T follicular helper cell (primary cell): ENCODE results near the gene LONP2.

Source experiments
- DNase-seq: peaks from one replicate; pipeline ENCODE4 v3.0.0-alpha.2; 2020; ENCODE audit warnings: low read depth
- total RNA-seq, 2 experiments: gene quantifications; one replicate each; lab custom pipeline; 2026; lab: John Stamatoyannopoulos, UW

Gene LONP2, protein sequence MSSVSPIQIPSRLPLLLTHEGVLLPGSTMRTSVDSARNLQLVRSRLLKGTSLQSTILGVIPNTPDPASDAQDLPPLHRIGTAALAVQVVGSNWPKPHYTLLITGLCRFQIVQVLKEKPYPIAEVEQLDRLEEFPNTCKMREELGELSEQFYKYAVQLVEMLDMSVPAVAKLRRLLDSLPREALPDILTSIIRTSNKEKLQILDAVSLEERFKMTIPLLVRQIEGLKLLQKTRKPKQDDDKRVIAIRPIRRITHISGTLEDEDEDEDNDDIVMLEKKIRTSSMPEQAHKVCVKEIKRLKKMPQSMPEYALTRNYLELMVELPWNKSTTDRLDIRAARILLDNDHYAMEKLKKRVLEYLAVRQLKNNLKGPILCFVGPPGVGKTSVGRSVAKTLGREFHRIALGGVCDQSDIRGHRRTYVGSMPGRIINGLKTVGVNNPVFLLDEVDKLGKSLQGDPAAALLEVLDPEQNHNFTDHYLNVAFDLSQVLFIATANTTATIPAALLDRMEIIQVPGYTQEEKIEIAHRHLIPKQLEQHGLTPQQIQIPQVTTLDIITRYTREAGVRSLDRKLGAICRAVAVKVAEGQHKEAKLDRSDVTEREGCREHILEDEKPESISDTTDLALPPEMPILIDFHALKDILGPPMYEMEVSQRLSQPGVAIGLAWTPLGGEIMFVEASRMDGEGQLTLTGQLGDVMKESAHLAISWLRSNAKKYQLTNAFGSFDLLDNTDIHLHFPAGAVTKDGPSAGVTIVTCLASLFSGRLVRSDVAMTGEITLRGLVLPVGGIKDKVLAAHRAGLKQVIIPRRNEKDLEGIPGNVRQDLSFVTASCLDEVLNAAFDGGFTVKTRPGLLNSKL
- total RNA-seq: 136 to 163 reads per million in 2 experiments

DNA sequence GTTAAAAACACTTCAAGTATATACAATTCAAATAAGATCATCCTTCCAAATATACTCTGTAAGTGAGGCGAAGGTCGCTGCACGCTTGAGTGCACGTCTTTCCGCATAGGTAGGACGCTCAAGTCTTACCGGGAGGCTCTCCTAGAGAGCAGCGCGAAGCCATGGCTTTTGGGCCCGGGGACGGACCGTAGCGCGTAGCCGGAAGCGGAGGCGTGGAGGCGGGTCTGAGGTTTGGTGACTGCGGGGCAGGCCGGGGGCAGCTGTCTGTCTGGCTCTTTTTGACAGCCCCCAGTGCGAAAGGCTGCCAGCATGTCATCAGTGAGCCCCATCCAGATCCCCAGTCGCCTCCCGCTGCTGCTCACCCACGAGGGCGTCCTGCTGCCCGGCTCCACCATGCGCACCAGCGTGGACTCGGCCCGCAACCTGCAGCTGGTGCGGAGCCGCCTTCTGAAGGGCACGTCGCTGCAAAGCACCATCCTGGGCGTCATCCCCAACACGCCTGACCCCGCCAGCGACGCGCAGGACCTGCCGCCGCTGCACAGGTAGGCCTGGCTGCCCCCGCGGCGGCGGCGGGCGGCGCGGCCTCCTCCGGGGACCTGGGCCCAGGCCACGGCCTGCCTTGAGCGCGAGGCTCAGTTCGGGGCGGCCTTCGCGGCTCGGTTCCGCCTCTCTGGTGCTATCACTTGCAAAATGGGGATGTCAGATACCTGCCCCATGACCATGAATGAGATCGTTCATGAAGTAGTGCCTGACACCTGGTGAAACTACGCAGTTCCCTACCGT, at the start of gene LONP2:
Gene LONP2, plus strand, starts transcription at position 221 of the 783 bp plus-strand sequence. Its CDS starts 89 bp downstream, at position 310.
- DNase-seq: peak; percentile 84

DNA sequence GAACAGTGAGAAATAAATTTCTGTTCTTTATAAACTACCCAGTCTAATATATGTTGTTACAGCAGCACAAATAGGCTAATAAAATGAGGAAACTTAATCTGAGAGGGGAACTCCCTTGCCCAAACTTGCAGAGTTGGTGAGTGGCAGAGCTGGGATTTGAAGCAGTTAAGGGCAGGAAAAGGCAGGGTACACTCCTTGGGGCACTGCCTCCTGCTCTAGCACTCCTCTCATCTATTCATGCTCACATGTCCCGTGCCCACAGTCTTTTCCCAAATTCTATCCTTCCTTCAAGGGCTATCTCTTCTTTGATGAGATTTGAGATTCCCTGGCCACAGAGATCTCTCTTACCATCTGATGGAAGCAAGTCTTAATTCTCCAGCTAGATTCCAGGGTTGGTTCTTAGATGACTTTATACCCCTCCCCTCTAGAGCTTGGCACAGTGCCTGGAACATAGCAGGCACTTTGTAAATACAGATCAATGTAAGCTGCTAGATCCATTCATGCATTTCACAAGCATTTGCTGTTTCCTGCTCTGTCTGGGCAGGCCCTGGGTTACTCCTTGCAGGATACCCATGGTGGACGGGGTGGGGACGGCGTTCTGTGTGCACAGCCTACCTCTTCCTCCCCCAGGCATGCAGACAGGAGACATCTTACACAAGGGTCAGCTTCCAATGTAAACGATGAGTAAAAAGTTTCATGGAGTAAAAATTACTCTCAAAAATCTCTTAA, 49.1 kb upstream of the LONP2 start:
- DNase-seq: no peak

DNA sequence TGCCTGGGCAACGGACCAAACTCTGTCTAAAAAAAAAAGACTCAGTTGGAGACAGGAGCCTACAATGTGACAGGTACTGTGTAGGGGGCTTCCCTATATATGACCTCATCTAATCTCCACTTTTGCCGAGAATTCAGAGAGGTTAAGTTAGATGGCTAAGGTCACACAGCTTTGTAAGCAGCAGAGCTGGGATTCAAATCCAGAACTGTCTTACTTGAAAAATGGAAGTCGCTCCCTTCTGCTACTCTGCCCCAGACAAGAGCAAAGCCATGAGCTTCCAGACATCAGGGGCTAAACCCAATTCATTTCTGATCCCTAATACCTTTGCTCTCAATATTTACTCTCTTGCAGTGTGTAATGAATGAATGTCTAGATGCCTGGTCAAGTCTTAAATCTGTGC, 46.8 kb upstream of the LONP2 start:
- no peak for DNase-seq

DNA sequence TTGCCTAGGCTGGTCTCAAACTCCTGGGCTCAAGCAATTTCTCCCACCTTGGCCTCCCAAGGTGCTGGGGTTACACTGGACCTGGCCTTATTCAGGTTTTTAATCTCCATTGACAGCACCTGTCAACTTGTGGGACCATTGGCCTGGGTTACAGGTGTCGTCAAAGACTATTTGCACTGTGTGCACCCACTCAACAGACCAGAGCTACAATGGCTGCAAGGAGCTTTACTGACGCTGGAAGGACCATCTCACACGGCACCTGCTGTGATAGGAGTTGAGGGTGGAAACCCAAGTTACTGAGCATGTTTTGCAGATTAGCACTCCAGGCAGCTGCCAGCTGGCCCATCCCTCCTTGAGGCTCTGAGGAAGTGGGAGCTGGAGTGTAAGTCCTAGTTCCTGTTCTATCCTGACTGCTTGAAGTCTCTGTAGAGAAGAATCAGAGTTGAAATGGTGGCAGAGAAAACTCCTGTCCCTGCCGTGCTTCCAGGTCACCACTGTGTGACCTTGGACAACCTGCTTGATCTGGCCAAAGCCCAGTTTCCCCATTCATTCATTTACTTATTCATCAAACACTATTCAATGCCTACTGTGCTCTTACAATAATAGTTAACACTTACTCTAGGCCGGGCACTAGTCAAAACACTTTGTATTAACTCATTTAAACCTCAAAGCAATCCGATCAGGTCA, 42.4 kb upstream of the LONP2 start:
- DNase-seq: no peak

DNA sequence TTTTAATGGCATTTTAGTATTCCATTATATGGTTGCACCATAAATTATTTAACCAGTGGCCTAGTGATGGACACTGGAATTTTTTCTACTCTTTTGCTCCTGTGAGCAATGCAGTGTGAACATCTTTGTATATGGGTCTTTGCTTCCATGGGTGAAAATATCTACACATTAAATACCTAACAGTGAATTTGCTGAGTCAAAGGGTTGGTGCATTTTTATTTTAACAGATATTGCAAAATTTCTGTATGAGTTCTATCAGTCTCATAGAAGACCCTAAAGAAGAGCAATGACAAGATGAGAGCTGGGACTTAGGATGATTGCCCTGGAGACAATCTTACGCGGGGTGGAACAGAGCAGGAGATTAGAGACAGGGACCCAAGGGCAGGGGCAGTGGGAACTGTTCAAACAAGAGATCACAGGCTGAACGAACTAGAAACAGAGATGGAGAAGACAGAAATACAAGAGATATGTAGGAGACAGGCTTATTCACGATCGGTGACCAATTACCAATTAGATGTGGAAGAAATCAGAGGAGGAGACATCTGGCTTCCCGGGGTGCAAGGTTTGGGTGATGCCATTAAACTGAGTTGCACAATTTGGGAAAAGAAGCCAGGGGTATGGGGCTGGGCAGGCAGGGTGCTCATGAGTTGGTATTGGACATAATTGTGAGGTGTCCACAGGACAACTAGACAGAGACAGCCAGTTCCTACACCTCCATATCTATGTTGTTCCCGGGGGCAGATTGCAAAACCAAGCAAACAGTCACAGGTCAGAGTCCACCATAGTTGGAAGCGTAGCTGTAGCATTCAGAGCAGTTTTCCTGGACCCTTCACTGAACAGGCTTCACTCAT, 39.9 kb upstream of the LONP2 start:
- no peak for DNase-seq

DNA sequence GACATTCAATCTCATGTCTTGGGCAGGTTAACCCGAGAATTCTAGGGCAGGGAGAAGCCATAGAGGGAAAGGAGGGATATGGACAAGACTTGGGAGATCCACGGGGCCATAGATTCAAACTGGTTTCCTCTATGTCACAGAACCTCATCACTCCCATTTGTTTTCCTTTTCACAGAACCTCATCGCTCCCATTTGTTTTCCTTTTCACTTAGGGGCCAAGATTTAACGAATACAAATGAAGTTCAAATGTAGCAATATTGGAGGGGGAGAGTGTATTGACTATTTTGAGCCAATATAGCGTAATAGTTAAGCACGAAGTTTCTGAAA, 39.3 kb upstream of the LONP2 start:
- no peak for DNase-seq

DNA sequence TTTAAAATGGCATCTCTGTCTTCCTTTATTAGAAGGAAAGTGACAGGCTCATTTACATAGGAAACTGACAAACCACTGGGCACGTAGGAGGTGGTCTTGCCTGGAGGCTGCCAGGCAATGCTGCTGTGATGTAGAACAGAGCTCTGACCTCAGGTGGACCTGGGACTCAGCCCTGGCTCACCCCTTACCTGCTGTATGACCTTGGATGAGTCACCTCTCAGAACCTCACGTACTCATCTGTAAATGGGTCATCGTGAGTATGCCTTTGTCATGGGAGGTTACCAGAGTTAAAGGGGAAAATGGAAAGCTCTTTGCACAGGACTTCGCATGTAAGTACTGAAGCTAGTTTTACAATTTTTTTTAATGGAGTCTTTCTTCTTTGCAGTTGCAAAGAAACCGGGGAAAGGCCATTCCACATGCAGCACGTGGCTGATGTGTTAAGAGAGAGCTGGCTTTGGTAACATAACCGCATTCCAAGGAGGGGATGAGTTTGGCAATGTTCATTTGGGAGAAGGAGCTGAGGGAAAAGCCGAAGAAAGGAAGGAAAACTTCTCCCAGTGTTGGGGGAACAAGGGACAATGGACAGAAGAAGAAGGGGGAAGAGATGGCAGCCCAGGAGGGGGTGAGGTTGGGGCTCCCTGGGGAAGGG, 37.4 kb upstream of the LONP2 start:
- no peak for DNase-seq

DNA sequence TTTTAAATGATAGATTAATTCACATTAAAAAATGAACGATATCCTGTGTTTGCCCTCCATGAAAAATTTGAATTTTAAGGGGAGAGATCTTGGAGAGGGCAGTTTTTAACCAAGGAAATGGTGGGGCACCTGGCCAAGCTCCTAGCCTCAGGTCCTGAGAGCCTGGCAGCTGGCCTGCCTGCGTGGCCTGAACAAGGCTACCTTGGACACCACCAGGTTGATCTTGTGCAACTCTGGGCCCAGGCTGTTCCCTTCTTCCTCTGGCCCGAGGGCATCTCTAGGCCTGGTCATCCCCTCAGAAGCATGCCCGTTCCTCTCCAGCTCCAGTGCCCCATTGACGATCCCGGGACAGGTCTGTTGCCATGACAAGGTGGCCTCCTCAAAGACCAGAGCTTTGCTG, 33.4 kb upstream of the LONP2 start:
- DNase-seq: no peak

DNA sequence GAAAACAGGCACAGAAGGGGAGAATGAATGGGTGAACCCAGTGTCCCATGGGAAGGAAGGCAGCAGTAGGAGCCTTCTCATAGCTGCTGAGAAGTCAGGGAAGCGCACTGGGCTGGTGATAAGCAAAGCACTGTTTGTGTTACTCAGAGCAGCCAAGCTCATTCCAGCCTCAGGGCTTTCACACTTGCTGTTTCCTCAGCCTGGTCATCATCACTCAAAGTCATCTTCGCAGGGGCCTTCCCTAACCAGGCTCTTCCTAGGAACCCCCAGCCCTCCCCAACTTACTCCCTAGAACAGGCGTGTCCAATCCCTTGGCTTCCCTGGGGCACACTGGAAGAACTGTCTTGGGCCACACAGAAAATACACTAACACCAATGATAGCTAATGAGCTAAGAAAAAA, 32.1 kb upstream of the LONP2 start:
- no peak for DNase-seq

DNA sequence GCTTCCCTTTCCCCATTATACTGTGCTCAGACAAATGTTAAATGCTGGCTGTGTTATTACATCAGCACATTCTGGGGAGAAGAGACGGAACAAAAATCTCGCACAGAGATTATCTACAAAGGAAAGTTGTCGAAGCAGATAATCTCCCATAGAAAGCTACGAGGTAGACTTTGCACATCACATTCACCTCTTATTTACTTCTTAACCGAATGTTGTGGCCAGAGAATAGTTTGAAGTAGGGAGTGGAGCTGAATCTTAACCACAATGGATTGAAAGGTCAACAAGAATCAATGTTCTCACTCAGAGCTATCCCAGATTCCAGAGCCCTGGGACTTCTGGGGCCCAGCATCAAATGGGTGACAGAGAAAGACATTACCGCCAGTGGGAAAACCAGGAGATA, 28.4 kb upstream of the LONP2 start:
- no peak for DNase-seq

DNA sequence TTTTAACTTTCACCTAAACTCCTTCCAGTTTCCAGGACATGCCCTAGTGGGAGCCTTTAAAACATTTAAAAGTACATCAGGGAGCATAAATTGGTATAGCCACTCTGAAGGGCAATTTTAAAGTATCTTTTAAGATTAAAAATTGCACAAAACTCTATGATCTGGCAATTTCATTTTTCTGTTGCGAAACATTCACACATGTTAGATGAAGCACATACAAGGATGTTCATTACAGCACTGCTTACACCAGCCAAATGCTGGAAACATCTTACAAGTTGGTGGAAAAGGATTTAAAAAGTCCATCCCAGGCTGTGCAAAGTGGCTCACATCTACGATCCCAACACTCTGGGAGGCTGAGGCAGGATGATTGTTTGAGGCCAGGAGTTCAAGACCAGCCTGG, 26.4 kb upstream of the LONP2 start:
- no peak for DNase-seq

DNA sequence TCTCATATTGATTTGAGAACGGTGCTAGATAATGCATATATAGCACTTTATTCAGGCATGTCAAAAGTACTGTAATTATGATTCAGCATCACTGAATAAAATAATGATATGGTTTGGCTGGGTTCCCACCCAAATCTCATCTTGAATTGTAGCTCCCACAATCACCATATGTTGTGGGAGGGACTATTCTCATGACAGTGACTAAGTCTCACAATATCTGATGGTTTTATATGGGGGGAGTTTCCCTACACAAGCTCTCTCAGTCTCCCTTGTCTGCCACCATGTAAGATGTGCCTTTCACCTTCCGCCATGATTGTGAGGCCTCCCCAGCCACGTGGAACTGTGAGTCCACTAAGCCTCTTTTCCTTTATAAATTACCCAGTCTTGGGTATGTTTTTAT, 25.6 kb upstream of the LONP2 start:
- DNase-seq: no peak

DNA sequence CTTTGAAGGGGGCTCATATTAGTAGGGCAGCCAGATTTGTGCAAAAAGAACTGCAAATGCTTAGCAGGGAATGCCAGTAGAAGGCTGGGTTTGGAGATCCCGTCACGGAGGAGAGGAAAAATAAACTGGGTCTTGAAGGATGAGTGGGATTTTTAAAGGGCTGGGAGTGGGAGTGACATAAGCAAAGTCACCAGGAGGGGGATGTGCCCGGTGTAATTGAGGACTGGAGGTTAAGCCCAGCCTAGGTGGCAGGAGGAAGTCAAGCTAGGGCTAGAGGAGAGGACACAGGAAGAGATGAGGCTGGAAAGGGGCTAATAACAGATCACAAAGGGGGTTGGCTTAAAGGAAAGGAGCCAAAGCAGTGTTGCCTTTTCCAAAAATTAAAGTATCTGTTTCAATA, 23.2 kb upstream of the LONP2 start:
- DNase-seq: no peak

DNA sequence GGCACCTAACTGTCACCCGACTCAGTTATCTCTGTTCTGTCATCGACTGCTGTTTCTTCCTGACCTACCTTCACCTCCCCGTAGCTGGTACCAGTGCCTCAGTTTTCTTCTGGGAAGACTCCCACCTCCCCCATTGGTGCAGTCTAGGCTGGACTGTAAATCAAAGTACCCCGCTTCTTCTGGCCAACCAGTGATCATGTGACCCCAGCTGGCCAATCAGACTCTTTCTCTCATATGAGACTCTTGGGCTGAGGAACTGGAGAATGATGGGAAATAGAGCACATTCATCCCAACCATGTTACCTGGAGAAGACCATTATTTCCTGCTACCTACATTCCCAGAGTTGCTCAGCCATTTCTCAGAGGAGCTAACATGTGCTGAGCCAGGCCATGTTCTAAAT, 20.6 kb upstream of the LONP2 start:
- DNase-seq: no peak

DNA sequence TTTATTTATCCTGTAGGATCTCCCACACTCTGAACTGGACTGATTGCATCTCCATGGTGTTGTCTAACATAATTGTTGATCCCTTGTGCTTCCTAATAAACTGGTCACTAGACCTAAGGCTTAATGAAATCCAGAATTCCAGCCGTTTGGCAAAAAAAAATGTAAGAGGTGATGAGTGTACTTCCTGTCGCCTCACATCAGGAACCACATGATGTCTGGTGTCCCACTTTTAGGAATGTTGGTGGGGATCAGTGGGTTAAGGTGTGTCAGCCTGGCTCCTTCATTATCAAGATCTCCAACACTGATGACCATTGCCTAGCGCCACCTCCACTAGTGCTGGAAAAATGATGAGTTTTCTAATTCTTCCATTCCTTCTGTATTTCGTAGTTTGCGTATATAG, 18.6 kb upstream of the LONP2 start:
- DNase-seq: no peak

DNA sequence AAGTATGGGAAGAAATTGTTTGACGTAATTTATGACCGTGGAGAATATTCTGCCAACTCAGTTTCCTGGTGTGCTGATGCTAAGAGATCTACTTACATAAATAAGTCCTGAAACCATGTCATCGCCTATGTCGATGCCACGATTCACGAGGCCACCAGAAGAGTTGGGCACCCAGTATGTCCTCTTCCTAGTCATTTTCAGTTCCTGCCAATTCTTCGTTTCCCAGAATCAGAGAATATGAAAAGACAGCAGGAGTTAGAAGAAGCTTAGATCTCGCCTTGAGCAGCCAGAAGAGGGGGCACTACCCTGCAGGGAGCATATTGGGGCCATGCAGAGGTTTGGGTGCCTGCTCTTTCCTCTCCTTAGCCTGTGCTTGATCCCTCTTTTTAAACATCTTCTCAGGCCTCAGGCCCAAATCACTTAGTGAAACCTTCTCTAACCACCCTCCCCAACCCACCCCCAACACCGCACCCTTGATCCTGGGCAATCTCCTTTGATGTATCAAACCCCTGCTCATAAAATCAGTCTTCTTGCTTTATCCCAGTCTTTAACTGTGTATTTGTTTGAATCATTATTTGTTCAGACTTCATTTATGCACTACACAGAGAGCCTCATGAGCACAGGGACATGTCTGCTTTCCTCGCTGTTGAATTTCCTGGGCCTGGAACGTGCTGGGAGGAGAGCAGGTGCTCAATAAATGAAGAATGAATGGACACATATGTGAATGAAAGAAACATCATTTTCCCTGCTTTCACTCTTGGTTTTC, 12.2 kb upstream of the LONP2 start:
- DNase-seq: no peak

DNA sequence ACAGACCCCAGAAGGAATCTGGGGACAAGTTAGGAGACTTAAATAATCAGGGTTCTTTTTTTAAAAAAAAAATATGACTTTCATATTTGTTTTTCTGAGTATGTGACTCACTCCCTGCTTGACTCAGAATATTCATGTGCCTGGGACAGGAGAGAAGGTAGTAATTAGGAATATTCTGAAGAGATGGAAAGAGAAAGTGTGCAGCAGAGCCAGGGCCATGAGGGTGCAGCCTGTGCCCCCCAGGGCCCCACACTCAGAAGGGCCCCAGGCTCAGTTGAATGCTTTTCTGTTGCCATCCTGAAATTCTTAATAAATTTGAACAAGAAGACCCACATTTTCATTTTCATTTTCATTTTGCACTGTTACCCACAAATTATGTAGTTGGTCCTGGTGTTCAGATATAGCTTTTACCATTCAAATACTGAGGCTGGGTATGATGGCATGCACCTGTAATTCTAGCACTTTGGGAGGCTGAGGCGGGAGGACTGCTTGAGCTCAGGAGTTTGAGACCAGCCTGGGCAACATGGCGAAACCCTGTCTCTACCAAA, 11.5 kb upstream of the LONP2 start:
- DNase-seq: no peak

DNA sequence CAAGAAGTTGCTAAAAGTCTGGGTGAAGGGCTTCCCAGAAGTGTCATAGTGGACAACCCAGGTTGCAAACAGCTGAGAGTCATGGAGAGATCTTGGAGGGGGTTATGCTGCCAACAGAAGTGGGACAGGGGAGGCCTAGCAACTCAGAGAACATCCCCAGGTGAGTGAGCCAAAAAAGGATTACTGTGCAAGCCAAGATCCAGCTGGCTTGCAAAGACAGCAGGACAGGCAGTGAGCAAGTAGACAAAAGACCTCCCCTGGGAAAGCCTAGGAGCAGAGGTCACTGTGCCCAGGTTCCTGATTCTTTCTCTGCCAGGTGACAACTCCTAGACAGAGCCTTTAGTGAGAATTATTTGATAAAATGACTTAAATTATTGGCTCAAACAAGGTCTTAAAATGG, 9.5 kb upstream of the LONP2 start:
- no peak for DNase-seq
